Measurements from ENCODE around the gene CUEDC2. TPM values are rescaled to one million over a fixed set of nuclear protein-coding genes. Genes with fewer than 3 reads are reported as not detected.

The CUEDC2 gene
- total RNA-seq, 1 donor from 2014 or later: 29.0 TPM

GRCh38 chr10:102409604-102410428, 22.6 kb downstream of the CUEDC2 start:
- DNase-seq: no peak

- DNase-seq: peak; percentile 78
Observed at GRCh38 chr10:102408728-102409603, 23.4 kb downstream of the CUEDC2 start.

GRCh38 chr10:102408131-102408727, 24.1 kb downstream of the CUEDC2 start:
- no peak for DNase-seq

GRCh38 chr10:102407425-102408130, 24.8 kb downstream of the CUEDC2 start:
- DNase-seq: no peak

GRCh38 chr10:102406815-102407214, 25.6 kb downstream of the CUEDC2 start:
- no peak for DNase-seq

- no peak for DNase-seq
Observed at GRCh38 chr10:102405632-102406031, 26.7 kb downstream of the CUEDC2 start.

- no peak for DNase-seq
Observed at GRCh38 chr10:102405108-102405571, 27.2 kb downstream of the CUEDC2 start.

GRCh38 chr10:102404361-102405107, 27.8 kb downstream of the CUEDC2 start:
- DNase-seq: no peak

GRCh38 chr10:102403115-102403514, 29.3 kb downstream of the CUEDC2 start:
- no peak for DNase-seq

- DNase-seq: no peak
Observed at GRCh38 chr10:102402512-102402896, 29.9 kb downstream of the CUEDC2 start.

- no peak for DNase-seq
Observed at GRCh38 chr10:102401735-102402511, 30.5 kb downstream of the CUEDC2 start.

GRCh38 chr10:102401342-102401654, 31.1 kb downstream of the CUEDC2 start:
- no peak for DNase-seq

GRCh38 chr10:102400598-102401341, 31.6 kb downstream of the CUEDC2 start:
- no peak for DNase-seq

- DNase-seq: no peak
Observed at GRCh38 chr10:102400076-102400475, 32.3 kb downstream of the CUEDC2 start.

GRCh38 chr10:102399217-102400021, 33.0 kb downstream of the CUEDC2 start:
- peak; percentile 83 for DNase-seq

- DNase-seq: no peak
Observed at GRCh38 chr10:102398172-102399020, 34.0 kb downstream of the CUEDC2 start.

GRCh38 chr10:102397222-102398171, 34.9 kb downstream of the CUEDC2 start:
- DNase-seq: no peak
